ENCODE results near the gene NUDT5.

Gene NUDT5

GRCh38 chr10:12221323-12222298 is 25.9 kb upstream of the NUDT5 start:
- H3K4me1 ChIP-seq (ENCODE audit: insufficient read depth, low read length): no peaks in the 10 kb centered on the region
- H3K27me3 ChIP-seq (ENCODE audit: insufficient read depth, low read length): no peaks in the 10 kb centered on the region
- no peak overlapping the region for H3K4me3 ChIP-seq (ENCODE audit: low read length)
- H3K36me3 ChIP-seq (ENCODE audit: insufficient read depth, low read length): peaks cover 66% of the 10 kb centered on the region
- H2AFZ ChIP-seq (ENCODE audit: low read depth, low read length): no peak overlapping the region
- H3K9me3 ChIP-seq (ENCODE audit: low read length): peaks cover 13% of the 10 kb centered on the region

GRCh38 chr10:12218991-12219390 is 23.3 kb upstream of the NUDT5 start:
- H3K4me1 ChIP-seq (ENCODE audit: insufficient read depth, low read length): peaks cover 3% of the 10 kb centered on the region

DNA sequence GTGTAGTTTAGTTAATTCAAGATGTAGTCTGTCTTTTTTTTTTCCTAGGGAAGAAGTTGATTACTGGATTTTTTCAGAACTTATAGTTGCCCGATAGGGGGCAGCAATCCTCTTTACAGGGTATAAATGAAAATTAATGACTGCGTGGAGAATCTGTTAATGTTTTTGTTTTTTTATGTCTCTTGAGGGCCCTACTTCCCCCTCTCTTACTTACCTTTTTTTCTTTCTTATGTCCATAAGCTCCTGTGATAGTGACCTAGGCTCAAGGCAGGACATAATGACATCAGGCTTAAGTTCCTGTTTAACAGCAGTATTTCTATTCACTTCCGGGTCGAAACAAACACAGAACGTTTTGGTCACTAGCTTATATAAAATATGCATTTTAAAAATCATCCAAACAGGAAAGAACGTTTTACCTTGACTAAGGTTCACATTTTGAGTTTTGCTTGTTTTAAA is 19.1 kb upstream of the NUDT5 start:
- Histone ChIP-seq H3K27me3 (ENCODE audit: insufficient read depth, low read length) (no peaks in the 10 kb centered on the region), H3K4me1 (ENCODE audit: insufficient read depth, low read length) (peaks cover 3% of the 10 kb centered on the region), H3K36me3 (ENCODE audit: insufficient read depth, low read length) (peaks cover 63% of the 10 kb centered on the region), H3K4me3 (ENCODE audit: low read length) (no peak overlapping the region), H3K9me3 (ENCODE audit: low read length) (peaks cover 8% of the 10 kb centered on the region), H2AFZ (ENCODE audit: low read depth, low read length) (no peak overlapping the region)

More at GRCh38 chr10:12218991-12219390, 23.3 kb upstream of the NUDT5 start:
- Histone ChIP-seq H2AFZ (ENCODE audit: low read depth, low read length) (no peak overlapping the region), H3K9me3 (ENCODE audit: low read length) (peaks cover 10% of the 10 kb centered on the region), H3K4me3 (ENCODE audit: low read length) (no peak overlapping the region), H3K27me3 (ENCODE audit: insufficient read depth, low read length) (no peaks in the 10 kb centered on the region), H3K36me3 (ENCODE audit: insufficient read depth, low read length) (peaks cover 57% of the 10 kb centered on the region)

DNA sequence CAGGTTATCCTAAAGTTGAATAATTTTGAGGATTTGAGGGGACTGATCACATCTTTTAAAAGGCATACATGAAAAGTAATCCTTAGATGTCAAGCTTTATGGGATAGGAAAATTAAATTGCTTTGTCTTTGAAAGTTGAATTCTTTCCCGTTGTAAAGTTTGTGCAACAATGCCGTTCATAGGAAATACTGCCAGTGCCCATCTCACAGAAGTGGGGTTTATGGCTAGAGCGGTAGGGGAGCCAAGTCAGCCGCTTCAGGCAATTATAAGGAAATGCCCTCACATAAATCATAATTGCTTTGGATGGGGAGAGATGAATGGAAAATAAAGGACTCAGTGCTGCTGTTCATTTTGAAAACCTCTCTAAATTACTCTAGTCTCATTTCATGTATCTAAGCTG is 18.4 kb upstream of the NUDT5 start:
- Histone ChIP-seq H3K9me3 (ENCODE audit: low read length) (peaks cover 8% of the 10 kb centered on the region), H3K4me3 (ENCODE audit: low read length) (no peak overlapping the region), H3K36me3 (ENCODE audit: insufficient read depth, low read length) (peaks cover 63% of the 10 kb centered on the region), H3K27me3 (ENCODE audit: insufficient read depth, low read length) (no peaks in the 10 kb centered on the region), H2AFZ (ENCODE audit: low read depth, low read length) (no peak overlapping the region), H3K4me1 (ENCODE audit: insufficient read depth, low read length) (peaks cover 3% of the 10 kb centered on the region)

DNA sequence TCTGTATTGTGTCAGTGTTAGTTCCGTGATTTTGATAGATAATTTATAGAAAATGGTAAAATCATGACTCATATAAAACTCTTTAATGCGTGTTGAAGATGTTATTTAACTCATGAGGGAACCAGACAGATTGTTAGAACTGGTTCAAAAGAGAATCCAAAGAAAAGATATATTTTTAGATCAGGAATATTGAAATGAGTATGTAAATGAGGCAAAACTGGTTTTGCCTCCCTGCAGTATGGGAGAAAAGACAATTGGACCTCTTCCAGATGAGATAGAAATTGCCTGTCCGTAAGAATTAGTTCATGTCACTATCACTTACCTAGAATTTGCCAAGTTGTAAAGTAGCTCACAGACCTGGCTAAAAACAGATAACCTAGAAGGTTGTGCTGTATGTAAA is 17.9 kb upstream of the NUDT5 start:
- peaks cover 3% of the 10 kb centered on the region for H3K4me1 ChIP-seq (ENCODE audit: insufficient read depth, low read length)
- H3K27me3 ChIP-seq (ENCODE audit: insufficient read depth, low read length): no peaks in the 10 kb centered on the region
- peaks cover 5% of the 10 kb centered on the region for H3K9me3 ChIP-seq (ENCODE audit: low read length)
- H3K36me3 ChIP-seq (ENCODE audit: insufficient read depth, low read length): peaks cover 61% of the 10 kb centered on the region
- H2AFZ ChIP-seq (ENCODE audit: low read depth, low read length): no peak overlapping the region
- H3K4me3 ChIP-seq (ENCODE audit: low read length): no peak overlapping the region

GRCh38 chr10:12212454-12212853 is 16.8 kb upstream of the NUDT5 start:
- Histone ChIP-seq H3K27me3 (ENCODE audit: insufficient read depth, low read length) (no peaks in the 10 kb centered on the region), H3K36me3 (ENCODE audit: insufficient read depth, low read length) (peaks cover 63% of the 10 kb centered on the region), H3K4me3 (ENCODE audit: low read length) (no peak overlapping the region), H3K4me1 (ENCODE audit: insufficient read depth, low read length) (peaks cover 3% of the 10 kb centered on the region), H3K9me3 (ENCODE audit: low read length) (peaks cover 5% of the 10 kb centered on the region), H2AFZ (ENCODE audit: low read depth, low read length) (no peak overlapping the region)

- Histone ChIP-seq H3K9me3 (ENCODE audit: low read length) (peaks cover 5% of the 10 kb centered on the region), H3K4me3 (ENCODE audit: low read length) (no peak overlapping the region), H2AFZ (ENCODE audit: low read depth, low read length) (no peak overlapping the region), H3K36me3 (ENCODE audit: insufficient read depth, low read length) (peaks cover 66% of the 10 kb centered on the region), H3K4me1 (ENCODE audit: insufficient read depth, low read length) (no peaks in the 10 kb centered on the region), H3K27me3 (ENCODE audit: insufficient read depth, low read length) (no peaks in the 10 kb centered on the region)
These were observed 12.8 kb upstream of the NUDT5 start for GRCh38 chr10:12208460-12208859.

DNA sequence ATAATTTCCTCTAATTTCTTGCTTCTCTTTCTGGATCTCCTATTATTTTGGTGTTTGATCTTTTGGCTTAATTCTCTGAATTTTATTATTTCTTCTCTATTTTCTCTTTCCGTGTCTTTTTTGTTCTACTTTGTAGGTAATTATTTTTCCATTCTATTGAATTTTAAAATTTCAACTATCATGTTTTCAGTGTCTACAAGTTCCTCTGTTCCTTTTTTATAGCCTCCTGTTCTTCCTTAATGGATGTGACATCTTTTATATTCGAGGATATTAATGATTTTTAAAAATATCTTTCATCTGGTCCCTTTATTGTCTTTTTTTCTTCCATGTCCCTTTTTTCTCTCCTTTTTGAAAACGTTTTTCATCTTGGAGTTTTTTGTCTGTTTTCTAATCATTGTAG is 11.4 kb upstream of the NUDT5 start:
- Histone ChIP-seq H3K4me3 (ENCODE audit: low read length) (no peak overlapping the region), H3K36me3 (ENCODE audit: insufficient read depth, low read length) (peaks cover 65% of the 10 kb centered on the region), H3K9me3 (ENCODE audit: low read length) (peaks cover 7% of the 10 kb centered on the region), H3K27me3 (ENCODE audit: insufficient read depth, low read length) (no peaks in the 10 kb centered on the region), H2AFZ (ENCODE audit: low read depth, low read length) (no peak overlapping the region), H3K4me1 (ENCODE audit: insufficient read depth, low read length) (no peaks in the 10 kb centered on the region)

GRCh38 chr10:12205082-12205481 is 9.4 kb upstream of the NUDT5 start:
- peaks cover 63% of the 10 kb centered on the region for H3K36me3 ChIP-seq (ENCODE audit: insufficient read depth, low read length)
- no peak overlapping the region for H2AFZ ChIP-seq (ENCODE audit: low read depth, low read length)
- H3K4me1 ChIP-seq (ENCODE audit: insufficient read depth, low read length): no peaks in the 10 kb centered on the region
- H3K27me3 ChIP-seq (ENCODE audit: insufficient read depth, low read length): no peaks in the 10 kb centered on the region
- H3K4me3 ChIP-seq (ENCODE audit: low read length): no peak overlapping the region
- H3K9me3 ChIP-seq (ENCODE audit: low read length): peaks cover 3% of the 10 kb centered on the region

DNA sequence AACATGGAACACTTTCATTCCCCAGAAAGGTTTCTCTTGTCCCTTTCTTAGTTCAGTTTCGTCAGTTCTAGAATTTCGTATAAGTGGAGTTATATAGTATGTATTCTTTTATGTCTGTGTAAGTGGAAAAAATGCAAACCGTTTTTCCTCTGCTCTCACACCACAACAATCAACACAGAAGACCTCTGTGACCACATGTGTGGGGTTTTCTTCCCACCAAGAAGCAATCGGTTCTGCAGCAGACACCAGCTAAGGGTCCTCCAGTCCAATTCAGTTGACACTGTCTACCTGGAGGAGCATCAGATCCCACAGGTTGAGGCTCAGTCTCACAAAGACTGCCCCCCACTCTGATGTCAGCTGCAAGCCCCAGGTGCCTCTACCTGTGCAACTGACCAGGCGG is 6.5 kb upstream of the NUDT5 start:
- H3K27me3 ChIP-seq (ENCODE audit: insufficient read depth, low read length): no peaks in the 10 kb centered on the region
- H3K4me3 ChIP-seq (ENCODE audit: low read length): no peak overlapping the region
- peaks cover 49% of the 10 kb centered on the region for H3K36me3 ChIP-seq (ENCODE audit: insufficient read depth, low read length)
- H3K4me1 ChIP-seq (ENCODE audit: insufficient read depth, low read length): no peaks in the 10 kb centered on the region
- H2AFZ ChIP-seq (ENCODE audit: low read depth, low read length): no peak overlapping the region
- H3K9me3 ChIP-seq (ENCODE audit: low read length): peaks cover 3% of the 10 kb centered on the region

DNA sequence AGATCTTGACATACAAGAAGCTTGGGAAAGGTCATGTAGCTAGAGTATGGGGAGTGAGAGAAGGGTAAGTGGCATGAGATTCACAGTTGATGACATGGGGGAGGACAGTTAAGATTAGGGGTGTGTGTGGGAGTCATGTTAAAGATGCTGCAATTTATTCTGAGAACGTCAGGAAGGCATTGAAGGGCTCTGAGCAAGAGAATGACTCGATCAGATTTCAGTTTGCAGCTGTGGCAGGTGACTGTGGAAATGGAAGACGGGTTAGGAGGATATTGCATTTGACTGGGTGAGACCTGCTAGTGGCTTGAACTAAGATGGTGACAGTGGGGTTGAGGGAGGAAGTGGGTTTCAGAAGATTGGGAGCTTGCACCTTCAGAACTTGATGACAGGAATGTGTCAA is 5.9 kb upstream of the NUDT5 start:
- Histone ChIP-seq H3K36me3 (ENCODE audit: insufficient read depth, low read length) (peaks cover 49% of the 10 kb centered on the region), H3K9me3 (ENCODE audit: low read length) (peaks cover 3% of the 10 kb centered on the region), H3K4me1 (ENCODE audit: insufficient read depth, low read length) (no peaks in the 10 kb centered on the region), H3K27me3 (ENCODE audit: insufficient read depth, low read length) (no peaks in the 10 kb centered on the region), H3K4me3 (ENCODE audit: low read length) (no peak overlapping the region), H2AFZ (ENCODE audit: low read depth, low read length) (no peak overlapping the region)

- Histone ChIP-seq H3K36me3 (ENCODE audit: insufficient read depth, low read length) (peaks cover 46% of the 10 kb centered on the region), H2AFZ (ENCODE audit: low read depth, low read length) (no peak overlapping the region), H3K4me1 (ENCODE audit: insufficient read depth, low read length) (no peaks in the 10 kb centered on the region), H3K9me3 (ENCODE audit: low read length) (peaks cover 3% of the 10 kb centered on the region), H3K27me3 (ENCODE audit: insufficient read depth, low read length) (no peaks in the 10 kb centered on the region), H3K4me3 (ENCODE audit: low read length) (no peak overlapping the region)
These were observed 5.2 kb upstream of the NUDT5 start for GRCh38 chr10:12200850-12201249.

DNA sequence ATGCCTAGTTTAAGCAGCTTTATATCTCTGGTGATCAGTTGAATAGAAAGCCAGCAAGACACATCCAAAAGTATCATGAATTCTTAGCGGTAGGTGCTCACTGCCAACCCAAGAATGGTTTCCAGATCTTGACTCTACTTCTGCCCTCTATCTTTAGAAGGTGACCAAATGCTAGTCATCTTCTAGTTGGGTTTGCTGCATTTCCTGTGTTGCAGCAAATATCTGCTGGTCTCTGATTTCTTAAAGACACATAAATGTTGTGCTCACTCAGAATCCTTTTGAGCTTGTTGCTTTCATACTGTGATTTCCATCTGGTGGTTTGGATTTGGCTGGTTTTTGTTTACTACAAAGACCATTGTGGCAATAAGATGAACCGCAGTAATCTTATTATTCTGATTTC is 2.5 kb upstream of the NUDT5 start:
- peaks cover 8% of the 10 kb centered on the region for H3K4me1 ChIP-seq (ENCODE audit: insufficient read depth, low read length)
- no peak overlapping the region for H3K4me3 ChIP-seq (ENCODE audit: low read length)
- H3K27me3 ChIP-seq (ENCODE audit: insufficient read depth, low read length): no peaks in the 10 kb centered on the region
- H2AFZ ChIP-seq (ENCODE audit: low read depth, low read length): no peak overlapping the region
- peaks cover 3% of the 10 kb centered on the region for H3K9me3 ChIP-seq (ENCODE audit: low read length)
- peaks cover 31% of the 10 kb centered on the region for H3K36me3 ChIP-seq (ENCODE audit: insufficient read depth, low read length)
